Stimulated activated CD4-positive, alpha-beta T cell treated with anti-CD3 and anti-CD28 coated beads, Interleukin-12 subunit alpha, Interleukin-12 subunit beta, amount 100 ng/mL, for 4 hours (primary cell): ENCODE results near the gene ATP6V1C2.

ENCODE experiments used
- DNase-seq: peaks from one replicate; pipeline ENCODE4 v3.0.0-alpha.2; 2020

ATP6V1C2 gene, protein sequence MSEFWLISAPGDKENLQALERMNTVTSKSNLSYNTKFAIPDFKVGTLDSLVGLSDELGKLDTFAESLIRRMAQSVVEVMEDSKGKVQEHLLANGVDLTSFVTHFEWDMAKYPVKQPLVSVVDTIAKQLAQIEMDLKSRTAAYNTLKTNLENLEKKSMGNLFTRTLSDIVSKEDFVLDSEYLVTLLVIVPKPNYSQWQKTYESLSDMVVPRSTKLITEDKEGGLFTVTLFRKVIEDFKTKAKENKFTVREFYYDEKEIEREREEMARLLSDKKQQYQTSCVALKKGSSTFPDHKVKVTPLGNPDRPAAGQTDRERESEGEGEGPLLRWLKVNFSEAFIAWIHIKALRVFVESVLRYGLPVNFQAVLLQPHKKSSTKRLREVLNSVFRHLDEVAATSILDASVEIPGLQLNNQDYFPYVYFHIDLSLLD

DNA sequence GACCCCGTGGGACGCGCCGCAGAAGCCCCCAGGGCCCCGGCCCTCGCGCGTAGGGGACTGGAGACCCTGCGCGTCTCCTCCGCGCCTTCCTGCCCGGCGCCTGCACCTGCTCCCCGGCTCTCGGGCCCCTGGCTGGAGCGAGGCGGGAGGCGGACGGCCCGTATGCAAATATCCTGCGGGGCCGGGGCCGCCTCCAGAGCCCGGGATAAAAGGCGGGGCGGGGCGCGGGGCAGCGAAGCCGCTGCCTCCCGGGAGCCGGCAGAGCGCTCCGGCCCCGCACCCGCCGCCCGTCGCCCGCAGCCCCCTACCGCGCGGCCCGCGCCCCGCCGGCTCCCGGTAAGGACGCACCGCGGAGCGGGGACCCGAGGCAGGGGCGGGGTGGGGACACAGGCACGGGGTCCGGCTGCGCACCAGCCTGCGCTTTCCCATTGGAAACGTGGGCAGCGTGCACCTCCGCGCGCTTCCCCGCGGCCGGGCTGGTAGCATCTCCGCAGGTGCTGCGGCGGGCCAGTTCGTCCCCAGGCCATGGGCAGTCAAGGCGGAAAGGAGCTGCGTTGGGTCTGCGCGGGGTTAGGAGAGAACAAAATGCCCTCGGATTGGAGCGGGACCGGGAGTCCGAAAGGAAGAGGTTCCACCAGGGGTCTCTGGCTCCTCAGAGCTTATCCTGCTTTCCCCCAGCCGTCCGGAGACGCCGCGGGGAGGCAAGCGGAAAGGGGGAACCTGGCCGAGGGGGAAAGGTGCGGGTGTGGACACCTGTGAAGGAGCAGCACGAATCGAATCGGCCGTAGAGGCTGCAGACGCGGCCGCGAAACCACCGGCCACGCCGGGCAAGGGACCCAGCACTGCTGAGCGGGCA, at the start of gene ATP6V1C2:
TSS of gene ATP6V1C2 (plus strand) at position 235 of the 856 bp plus-strand sequence. CDS start 1,220 bp downstream, outside the sequence.
- no peak for DNase-seq

DNA sequence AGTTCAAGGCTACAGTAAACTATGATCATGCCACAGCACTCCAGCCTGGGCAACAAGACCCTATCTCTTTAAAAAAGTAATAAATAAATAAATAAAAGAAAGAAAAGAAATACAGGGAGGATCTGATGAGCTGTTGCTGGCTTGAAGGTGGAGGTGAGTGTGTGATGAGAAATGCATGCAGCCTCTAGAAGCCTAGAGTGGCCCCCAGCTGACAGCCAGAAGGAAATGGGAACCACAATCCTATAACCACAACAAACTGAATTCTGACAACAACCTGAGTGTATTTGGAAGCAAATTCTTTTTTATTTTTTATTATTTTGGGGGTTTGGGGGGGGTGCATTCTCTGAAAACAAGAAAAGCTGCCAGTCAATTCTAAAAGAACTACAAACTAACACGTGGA, 46.3 kb upstream of the ATP6V1C2 start:
- no peak for DNase-seq

DNA sequence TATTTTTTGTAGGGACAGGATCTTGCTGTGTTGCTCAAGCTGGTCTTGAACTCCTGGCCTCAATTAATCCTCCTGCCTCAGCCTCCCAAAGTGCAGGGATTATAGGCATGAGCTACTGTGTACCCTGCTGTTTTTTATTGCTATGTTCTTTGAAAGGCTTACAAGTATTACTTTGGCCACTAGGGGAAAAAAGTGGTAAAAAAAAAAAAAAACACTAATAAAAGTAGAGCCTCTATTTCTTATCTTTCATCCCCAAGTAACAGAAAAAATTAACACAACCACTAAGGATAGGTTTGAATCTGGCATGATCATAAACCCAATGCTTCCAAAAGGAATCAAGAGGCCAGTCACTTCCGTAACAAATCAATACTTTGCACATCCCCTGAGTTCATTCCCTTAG, 43.2 kb upstream of the ATP6V1C2 start:
- DNase-seq = no peak

DNA sequence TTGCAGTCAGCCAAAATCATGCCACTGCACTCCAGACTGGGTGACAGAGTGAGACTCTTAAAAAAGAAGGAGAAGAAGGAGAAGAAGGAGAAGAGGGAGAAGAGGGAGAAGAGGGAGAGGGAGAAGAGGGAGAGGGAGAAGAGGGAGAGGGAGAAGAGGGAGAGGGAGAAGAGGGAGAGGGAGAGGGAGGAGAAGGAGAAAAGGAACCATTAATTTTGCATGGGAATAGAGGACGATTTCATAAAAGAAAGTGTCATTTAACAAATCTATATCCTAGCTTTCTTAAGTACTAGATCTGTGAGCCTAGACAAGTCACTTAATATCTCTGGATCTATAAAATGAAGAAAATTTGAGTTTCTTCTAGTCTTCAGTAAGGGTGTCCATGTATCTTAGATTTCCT, 41.2 kb upstream of the ATP6V1C2 start:
- DNase-seq = no peak

DNA sequence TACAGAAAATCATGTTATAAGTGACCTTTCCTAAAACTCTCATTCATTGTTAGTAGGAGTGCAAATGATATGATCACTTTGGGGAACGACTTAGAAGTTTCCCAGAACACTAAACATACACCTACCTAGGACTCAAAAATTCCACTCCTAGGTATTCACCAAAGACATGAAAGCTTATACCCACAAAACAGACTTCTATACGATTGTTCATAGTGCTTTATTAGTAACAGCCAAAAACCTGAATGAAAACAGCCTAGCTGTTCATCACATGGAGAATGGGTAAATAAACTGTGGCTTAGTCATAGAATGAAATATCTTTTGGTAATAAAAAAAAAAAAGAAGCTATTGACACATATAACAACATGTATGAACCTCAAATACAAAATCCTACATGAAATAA, 40.5 kb upstream of the ATP6V1C2 start:
- no peak for DNase-seq

DNA sequence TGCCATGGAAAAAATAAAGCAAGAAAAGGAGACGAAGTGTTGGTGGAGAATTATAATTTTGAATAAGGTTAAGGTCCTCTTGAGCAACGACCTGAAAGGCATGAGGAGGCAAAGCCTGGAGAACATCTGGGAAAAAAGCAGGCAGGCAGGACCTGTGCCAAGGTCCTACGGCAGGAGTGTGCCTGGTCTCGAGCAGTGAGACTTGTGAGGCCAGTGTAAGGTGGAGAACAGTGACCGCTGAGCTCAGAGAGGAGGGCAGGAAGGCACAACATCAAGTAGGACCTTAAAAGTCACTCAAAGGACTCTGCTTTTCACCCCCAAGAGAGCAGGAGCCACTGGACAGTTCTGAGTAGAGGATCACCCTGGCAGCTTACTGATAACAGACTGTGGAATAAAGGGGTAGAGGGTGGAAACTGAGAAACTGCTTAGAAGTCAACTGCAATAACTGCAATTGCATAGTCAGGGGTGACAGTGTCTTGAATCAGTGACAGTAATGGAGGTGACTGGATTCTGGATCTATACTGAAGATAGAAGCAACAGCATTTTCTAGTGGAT, 35.2 kb upstream of the ATP6V1C2 start:
- no peak for DNase-seq

DNA sequence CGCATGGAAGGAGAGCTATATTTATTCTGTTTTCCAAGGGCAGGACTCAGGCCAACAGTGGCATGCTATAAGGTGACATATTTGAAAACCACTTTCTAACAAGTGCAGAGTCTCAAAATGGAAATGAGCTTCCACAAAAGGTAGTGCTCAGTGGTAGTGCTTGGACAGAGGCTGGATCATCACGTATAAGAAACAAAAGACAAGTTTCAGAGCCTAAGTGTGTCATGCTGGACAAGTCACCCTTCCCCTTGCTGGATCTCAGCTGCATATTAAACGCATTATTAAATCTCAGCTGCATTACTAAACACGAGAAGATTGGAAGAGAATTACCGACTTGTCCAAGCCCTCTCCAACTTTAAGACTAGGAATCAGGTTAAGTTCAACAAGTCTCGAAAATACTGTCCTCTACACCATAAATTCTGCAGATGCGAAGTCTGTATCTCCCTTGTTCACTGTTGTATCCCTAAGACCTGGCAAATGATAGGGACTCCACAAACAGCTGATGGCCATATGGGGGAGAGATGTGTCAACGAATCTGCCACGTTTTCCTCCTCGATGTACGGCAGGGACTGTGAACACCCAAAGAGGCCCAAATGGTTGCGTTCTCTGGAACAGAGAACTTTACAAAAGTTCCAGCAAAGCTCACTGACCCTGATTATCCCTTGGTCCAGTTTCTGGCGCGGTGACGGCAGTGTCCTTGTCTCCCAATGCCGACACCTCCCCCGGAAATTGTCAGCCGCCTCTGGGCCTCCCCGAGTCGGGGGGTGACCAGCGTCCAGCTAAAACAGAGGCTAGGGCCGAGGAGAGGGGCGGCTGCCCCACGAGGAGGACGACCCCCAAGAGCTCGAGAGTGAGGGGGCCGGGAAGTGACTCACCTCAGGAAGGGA, 32.3 kb upstream of the ATP6V1C2 start:
- peak; percentile 6 for DNase-seq

DNA sequence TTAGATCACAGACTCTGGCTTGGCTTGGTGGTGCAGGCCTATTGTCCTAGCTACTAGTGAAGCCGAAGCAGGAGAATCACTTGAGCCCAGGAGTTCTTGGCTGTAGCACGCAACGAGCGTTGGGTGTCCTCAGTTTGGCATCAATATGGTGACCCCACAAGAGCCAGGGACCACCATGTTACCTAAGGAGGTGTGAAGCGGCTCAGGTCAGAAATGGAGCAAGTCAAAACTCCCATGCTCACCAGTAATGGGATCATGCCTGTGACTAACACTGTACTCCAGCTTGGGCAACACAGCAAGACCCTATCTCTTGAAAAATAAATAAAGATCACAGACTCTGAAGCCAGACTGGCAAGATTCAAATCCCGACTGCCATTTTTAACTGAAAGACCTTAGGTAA, 29.9 kb upstream of the ATP6V1C2 start:
- DNase-seq = no peak

DNA sequence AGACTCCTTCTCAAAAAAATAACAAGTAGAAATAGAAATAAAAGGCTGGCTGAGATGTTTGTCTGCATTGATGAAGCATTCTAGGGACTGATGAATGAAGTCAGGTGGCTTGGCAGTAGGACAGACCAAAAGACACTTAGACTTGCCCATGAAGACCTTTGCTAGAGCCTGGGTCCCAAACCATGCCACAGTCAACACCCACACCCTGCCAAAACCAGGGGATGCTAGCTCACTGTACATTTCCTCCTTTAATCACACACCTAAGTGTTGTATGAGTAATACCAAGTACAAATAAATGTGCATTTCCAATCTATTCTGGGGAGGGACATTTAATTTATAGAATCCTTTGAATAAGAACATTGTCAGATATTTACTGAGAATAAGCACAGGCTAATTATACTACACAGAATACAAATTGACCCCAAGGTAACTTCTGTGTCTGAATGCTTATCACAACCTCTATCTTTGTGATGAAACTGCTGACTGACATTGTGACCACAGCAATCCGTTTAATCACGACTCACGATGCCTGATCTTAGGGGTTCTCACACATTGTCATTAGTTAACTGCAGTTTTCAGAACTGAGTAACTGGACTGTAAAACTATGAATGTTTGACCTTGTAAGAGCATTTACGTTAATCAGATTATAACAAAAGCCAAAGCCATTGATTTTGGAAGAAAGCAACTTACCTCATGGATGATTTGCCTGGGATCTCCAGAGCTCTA, 21.2 kb upstream of the ATP6V1C2 start:
- no peak for DNase-seq

DNA sequence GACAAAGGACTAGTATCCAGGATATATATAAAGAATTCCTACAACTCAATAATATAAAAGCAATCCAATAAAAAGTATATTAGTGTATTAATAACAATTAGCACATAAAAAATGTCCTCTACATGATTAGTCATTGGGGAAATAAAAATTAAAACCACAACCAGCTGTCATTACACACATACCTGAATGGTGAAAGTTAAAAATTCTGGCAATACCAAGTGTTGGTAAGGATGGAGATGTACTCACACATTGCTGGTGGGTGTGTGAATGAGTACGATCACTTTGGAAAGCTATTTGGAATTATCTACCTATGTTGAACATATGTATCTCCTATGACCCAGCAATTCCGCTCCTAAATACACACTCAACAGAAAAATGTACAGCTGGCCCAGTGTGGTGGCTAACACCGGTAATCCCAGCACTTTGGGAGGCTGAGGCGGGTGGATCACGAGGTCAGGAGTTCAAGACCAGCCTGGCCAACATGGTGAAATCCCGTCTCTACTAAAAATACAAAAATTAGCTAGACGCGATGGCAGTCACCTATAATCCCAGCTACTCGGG, 17.3 kb upstream of the ATP6V1C2 start:
- no peak for DNase-seq

DNA sequence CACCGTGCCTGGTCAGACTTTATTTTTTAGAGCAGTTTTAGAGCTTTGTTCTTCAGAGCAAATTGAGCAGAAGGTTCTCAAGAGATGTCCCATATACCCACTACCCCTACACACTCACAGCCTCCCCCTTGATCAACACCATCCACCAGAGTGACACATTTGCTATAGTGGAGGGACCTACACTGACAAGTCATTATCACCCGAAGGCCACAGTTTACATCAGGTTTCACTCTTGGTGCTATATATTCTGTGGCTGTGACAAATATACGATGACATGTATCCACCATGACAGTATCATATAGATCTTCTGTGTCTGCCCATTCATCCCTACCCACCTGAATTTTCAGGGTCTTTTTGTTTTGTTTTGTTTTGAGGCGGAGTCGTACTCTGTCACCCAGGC, 15.4 kb upstream of the ATP6V1C2 start:
- no peak for DNase-seq

DNA sequence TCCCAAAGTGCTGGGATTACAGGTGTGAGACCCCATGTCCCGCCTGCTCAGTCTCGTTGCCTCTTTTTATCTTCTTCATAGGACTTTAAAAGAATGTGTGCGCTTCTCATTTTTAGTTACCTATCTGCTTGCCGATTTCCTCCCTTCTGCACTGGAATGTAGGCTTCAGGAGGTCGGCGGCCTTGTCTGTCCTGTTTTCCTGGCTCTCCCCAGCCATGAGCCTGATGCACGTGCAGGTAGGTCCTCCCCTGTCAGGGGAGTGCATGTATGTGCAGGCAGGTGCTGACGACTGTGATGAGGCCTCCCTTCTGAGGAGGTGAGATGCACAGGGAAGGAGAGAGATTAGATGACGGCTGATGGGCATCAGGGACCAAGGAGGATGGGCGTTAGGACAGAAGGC, 13.6 kb upstream of the ATP6V1C2 start:
- DNase-seq = no peak

DNA sequence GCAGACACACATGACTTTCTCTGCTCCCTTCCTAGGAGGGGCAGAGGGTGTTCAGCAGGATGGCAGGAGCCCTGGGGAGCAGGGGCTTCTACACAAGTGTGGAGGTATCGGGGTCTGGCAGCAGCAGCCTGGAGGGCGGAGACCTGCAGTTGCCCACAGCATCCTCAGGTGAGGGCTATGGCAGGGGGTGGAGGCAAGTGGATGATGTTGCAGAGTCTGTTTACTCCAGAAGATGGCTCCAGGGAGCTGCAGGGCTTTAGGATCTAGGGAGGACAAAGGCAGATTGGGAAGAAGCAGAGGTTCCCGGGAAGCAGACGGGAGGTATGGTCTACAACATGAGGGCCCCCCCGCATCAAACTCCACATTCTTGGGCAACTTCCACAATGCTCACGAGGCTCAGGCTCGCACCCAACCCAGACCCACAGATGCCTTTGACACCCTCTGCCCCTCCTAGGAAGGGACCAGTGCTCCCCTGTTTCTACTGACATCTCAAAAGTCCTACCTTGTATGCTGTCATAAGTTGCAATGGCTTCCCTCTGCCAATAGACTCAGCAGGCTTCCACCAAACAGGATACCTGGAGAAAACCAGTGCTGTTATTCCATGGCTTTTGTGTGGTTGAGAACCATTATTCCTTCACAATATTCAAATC, 12.0 kb upstream of the ATP6V1C2 start:
- no peak for DNase-seq

DNA sequence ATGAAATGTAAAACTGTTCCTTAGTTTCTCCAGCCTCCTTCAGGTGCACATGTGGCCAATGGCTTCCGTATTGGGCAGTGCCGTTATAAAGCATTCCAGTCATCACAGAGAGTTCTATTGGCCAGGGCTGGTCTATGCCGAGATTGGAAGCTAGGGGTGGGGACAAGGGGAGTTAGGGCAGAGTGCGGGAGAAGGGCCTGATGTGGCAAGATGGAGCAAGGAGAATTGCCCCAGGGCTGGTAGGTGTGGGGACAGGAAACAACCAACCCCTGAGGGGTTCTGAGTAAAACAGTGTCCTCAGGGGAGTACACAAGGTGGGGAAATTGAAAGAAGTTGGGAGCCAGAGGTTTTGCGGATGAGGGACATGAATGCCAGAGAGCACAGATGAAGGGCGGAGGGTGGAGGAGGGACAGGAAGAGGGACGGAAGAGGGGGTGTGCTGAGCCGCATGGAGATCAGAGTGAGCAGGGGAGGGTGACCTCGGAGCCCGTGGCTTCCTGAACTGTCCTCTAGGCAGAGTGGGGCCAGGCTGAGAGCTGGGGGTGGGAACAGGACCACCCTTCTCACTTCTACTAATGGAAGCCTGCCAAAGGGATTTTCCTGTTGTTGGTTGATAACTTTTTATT, 9.1 kb upstream of the ATP6V1C2 start:
- DNase-seq = peak; percentile 3

DNA sequence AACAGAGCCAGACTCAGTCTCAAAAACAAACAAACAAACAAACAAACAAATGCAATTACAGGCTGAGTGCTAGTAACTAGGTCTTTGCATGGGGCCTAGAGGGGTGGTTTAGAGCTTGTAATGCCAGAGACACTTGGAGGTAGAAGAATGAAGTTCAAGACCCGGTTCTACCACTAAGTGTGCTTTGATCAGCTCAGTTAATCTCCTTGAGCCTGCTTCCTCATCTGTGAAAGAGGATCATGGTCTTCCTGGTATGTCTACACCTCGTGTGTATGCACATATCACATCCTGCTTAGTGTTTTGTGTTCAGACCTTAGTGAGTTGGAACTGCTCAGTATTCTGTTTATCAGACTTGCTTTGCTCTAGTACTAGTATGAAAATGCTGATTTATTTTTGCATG, 4.8 kb upstream of the ATP6V1C2 start:
- DNase-seq = no peak

DNA sequence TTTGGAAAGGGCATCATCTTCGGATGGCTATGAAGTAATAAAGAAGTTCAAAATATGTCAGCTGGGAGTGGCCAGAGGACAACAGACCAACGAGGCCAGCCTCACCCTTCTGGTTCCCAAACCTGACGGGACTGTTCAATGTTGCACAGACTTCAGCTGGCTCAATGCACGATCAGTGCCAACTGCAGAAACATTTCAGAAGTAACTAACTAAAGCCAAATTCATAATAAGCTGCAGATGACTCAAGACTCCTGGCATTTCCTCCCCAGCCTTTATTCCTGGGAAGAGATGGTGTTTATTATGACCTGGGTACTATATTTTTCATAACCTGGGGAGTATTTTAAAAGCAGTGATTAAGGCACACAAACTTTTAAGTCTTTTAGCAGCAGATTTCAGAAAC, 3.8 kb upstream of the ATP6V1C2 start:
- DNase-seq = no peak

DNA sequence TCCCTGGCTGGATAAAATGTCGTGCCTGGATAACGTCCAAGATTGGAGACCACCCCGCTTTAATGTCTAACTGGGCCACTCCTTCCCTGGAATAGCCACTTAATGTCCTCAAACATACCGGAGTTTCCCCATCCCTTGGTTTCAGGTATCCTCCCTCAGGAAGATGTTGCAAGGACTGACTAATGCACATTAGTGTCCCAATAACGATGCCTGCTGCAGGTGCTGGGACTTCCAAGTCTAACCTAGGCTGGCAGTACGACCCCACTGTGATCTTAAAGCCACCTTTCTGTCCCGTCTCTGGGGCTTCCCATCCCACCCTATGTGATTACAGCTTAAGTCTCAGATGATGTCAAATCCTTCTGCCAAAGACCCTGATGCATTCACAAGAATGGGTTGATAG, 1.1 kb upstream of the ATP6V1C2 start:
- DNase-seq = no peak

DNA sequence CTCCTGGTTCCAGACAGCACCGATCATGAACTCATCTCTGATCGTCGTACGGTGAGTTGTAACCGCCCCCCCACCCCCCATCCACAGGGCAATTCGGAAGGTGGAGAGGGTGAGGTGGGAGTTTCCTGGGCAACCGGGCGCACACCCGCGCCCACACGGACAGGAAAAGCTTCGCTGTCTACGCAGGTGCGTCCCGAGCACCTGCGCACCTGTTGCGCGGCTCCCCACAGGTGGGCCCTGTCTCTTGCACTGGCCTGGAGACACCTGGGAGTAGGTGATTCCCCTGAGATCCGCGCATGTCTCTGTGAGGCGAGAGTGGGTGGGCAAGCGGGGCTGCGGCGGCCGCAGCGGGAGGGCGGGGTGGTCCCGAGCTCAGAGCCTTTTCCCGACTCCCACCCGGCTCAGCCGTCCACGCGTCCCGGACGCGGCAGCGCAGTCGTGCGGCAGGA, 459 bp upstream of the ATP6V1C2 start:
- DNase-seq = no peak

DNA sequence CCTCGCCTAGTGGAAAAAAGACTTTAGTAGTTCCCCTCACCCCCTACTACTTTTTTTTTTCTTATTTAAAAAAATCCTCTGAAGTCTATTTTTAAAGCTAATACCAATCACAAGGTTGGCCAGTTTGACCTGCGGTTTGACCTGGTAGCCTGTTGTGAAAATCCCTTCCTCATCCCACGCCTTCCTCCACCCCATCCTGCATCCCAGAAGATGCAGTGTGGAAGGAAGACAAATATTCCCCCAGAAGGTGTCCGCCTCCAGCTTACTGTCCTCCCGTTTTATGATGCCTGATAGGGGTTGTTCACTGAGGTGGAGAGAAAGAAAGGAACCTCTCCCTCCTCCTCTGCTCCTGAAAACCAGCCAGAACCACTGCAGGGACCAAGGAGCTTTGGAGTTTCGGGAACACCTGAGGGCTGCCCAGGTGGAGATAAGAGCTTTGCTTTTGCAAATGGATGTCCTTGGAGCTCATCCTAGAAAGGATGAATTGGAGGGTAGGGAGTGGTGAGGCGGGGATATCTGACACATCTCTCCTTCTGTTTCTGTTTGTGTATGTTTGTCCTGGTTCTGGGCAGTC, 909 bp downstream of the ATP6V1C2 start:
- no peak for DNase-seq

DNA sequence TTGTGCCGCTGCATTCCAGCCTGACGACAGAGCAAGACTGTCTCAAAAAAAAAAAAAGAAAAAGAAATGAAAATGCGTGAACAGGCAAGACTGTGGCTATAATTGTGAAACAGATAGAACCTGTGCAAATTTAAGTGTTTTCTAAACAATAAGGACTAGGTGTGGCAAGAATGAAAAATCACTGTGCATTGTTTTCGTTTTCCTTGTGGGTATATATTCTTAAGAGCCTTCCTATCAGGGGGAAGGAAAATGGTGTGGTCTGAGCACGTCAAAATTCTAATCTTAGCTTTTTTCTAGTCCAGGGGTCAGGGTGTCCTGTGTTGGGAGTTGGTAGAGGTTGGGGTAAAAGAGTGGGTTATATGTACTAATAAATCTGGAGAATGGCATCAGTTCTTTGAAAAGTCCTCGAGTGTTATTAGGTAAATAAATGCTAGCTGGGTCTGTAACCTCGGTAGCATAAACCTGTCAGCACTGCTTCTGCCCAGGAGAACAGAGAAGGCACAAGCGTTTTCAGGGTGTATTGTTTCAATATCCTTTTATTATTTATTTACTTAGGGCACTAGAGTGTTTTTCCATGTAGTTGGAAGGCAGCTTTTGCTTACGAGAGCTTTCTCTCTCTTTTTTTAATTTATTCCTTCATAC, 11.6 kb downstream of the ATP6V1C2 start:
- DNase-seq = no peak
